SK-N-SH (cell line): ENCODE results near the gene ADAMTS19. TPM values are rescaled to one million over a fixed set of nuclear protein-coding genes. Genes with fewer than 3 reads are reported as not detected.

Source experiments
- CTCF ChIA-PET: fragments of 300-600, 350-600 bp; formaldehyde crosslinking; extraction: SDS; loops from one replicate; lab custom pipeline; 2021; lab: Yijun Ruan, JAX
- POLR2A ChIA-PET: fragments of 350-600 bp; sonication (Branson Sonifier 250); formaldehyde crosslinking; extraction: SDS; loops from one replicate; lab custom pipeline; 2020; ENCODE audit warnings: antibody characterized with exemption, inconsistent platforms; lab: Yijun Ruan, JAX
- DNase-seq: peaks from one replicate; pipeline ENCODE4 v3.0.0; 2012
- H2AFZ ChIP-seq: fragments of 200-600 bp; sonication (generic); 2 replicates; pipeline ENCODE4 v1.8.1; 2016; ENCODE audit warnings: antibody characterized with exemption, mild to moderate bottlenecking, low read depth
- H3F3A ChIP-seq: fragments of 200-600 bp; sonication (generic); replicated peaks from 2 replicates; pipeline ENCODE3; 2016; ENCODE audit warnings: antibody characterized with exemption, mild to moderate bottlenecking; ENCODE audit not compliant: insufficient read depth
- H3K27ac ChIP-seq, 2 experiments: fragments of 200-500 bp in 1 of 2; fragments of 200-600 bp in 1 of 2; sonication (Bioruptor generic) in 1 of 2; sonication (generic), shearing (Covaris generic) in 1 of 2; 2 replicates each; pipeline versions ENCODE4 v1.5.1 to v1.6.1; 2014 to 2016; ENCODE audit warnings: low read depth in 2 of 2, inconsistent platforms in 1 of 2, low read length in 1 of 2, mild to moderate bottlenecking in 1 of 2, mixed read lengths in 1 of 2
- H3K27me3 ChIP-seq: fragments of 200-600 bp; sonication (generic), shearing (Covaris generic); 2 replicates; pipeline ENCODE4 v1.6.1; 2016; ENCODE audit warnings: mixed run types; ENCODE audit not compliant: insufficient read depth
- H3K36me3 ChIP-seq, 2 experiments: fragments of 200-500 bp in 1 of 2; fragments of 200-600 bp in 1 of 2; sonication (Bioruptor generic) in 1 of 2; sonication (generic) in 1 of 2; replicated peaks in 1 of 2; 2 replicates each; pipeline versions ENCODE3 to v1.5.1; 2014 to 2016; ENCODE audit warnings: low read length in 1 of 2, mild to moderate bottlenecking in 1 of 2; ENCODE audit not compliant: insufficient read depth in 2 of 2, control insufficient read depth in 1 of 2
- H3K4me1 ChIP-seq, 2 experiments: fragments of 200-500 bp in 1 of 2; fragments of 200-600 bp in 1 of 2; sonication (Bioruptor generic) in 1 of 2; sonication (generic), shearing (Covaris generic) in 1 of 2; 2 replicates each; pipeline versions ENCODE4 v1.5.1 to v1.6.1; 2014 to 2016; ENCODE audit warnings: low read depth in 1 of 2, low read length in 1 of 2, mixed run types in 1 of 2; ENCODE audit not compliant: insufficient read depth in 2 of 2, control insufficient read depth in 1 of 2
- H3K4me2 ChIP-seq: fragments of 200-600 bp; sonication (generic), shearing (Covaris generic); 2 replicates; pipeline ENCODE4 v1.6.1; 2017; ENCODE audit warnings: mixed run types
- H3K4me3 ChIP-seq, 2 experiments: fragments of 200-500 bp in 1 of 2; fragments of 200-600 bp in 1 of 2; sonication (Bioruptor generic) in 1 of 2; sonication (generic), shearing (Covaris generic) in 1 of 2; 2 replicates each; pipeline versions ENCODE4 v1.5.1 to v1.8.1; 2014 to 2016; ENCODE audit warnings: low read depth in 2 of 2, inconsistent platforms in 1 of 2, low read length in 1 of 2, mild to moderate bottlenecking in 1 of 2, mixed read lengths in 1 of 2, moderate library complexity in 1 of 2
- H3K79me2 ChIP-seq: fragments of 200-600 bp; sonication (generic); 2 replicates; pipeline ENCODE4 v1.8.1; 2017; ENCODE audit warnings: mild to moderate bottlenecking; ENCODE audit not compliant: insufficient read depth
- H3K9ac ChIP-seq: fragments of 200-600 bp; sonication (generic); 2 replicates; pipeline ENCODE4 v1.6.1; 2017; ENCODE audit warnings: mixed run types
- H3K9me2 ChIP-seq: fragments of 200-600 bp; sonication (generic); 2 replicates; pipeline ENCODE4 v1.6.1; 2017; ENCODE audit warnings: mixed run types
- H3K9me3 ChIP-seq: fragments of 200-600 bp; sonication (generic); 2 replicates; pipeline ENCODE4 v1.6.1; 2017; ENCODE audit warnings: mixed run types, mild to moderate bottlenecking, moderate library complexity
- H4K20me1 ChIP-seq: fragments of 200-600 bp; sonication (generic); 2 replicates; pipeline ENCODE4 v1.6.1; 2017; ENCODE audit warnings: mild to moderate bottlenecking, mixed run types; ENCODE audit not compliant: insufficient read depth
- CHD2 ChIP-seq: fragments of 150-350 bp; IDR thresholded peaks from 2 replicates; pipeline ENCODE4 v1.6.1; 2018; ENCODE audit warnings: low read length; ENCODE audit not compliant: partially characterized antibody
- EZH2phosphoT487 ChIP-seq: fragments of 200-600 bp; sonication (generic); IDR thresholded peaks from 2 replicates; pipeline ENCODE4 v1.6.1; 2017; ENCODE audit warnings: low read depth, mixed run types, mild to moderate bottlenecking, antibody characterized with exemption, moderate library complexity, borderline replicate concordance
- FOXM1 ChIP-seq: IDR thresholded peaks from 2 replicates; pipeline ENCODE4 v1.4.0; 2012; ENCODE audit warnings: low read depth, mild to moderate bottlenecking
- MXI1 ChIP-seq: IDR thresholded peaks from 2 replicates; pipeline ENCODE4 v1.6.1; 2012; ENCODE audit warnings: mild to moderate bottlenecking, low read depth, low read length, improper control_type of control experiment
- NFIC ChIP-seq: IDR thresholded peaks from 2 replicates; pipeline ENCODE4 v1.4.0; 2012; ENCODE audit warnings: borderline replicate concordance
- RAD21 ChIP-seq: IDR thresholded peaks from 2 replicates; pipeline ENCODE4 v1.6.1; 2012; ENCODE audit warnings: mild to moderate bottlenecking, low read length
- RCOR1 ChIP-seq: fragments of 150-350 bp; IDR thresholded peaks from 2 replicates; pipeline ENCODE4 v1.6.1; 2017; ENCODE audit warnings: antibody characterized with exemption, low read length
- RXRA ChIP-seq: IDR thresholded peaks from 2 replicates; pipeline ENCODE4 v1.4.0; 2012; ENCODE audit warnings: low read depth, mild to moderate bottlenecking, borderline replicate concordance
- SMC3 ChIP-seq: IDR thresholded peaks from 2 replicates; pipeline ENCODE4 v1.6.1; 2012; ENCODE audit warnings: low read depth, low read length, improper control_type of control experiment
- TAF1 ChIP-seq: IDR thresholded peaks from 2 replicates; pipeline ENCODE4 v1.6.1; 2012; ENCODE audit warnings: low read depth, mild to moderate bottlenecking, low read length, moderate library complexity, borderline replicate concordance
- TEAD4 ChIP-seq: IDR thresholded peaks from 2 replicates; pipeline ENCODE4 v1.4.0; 2012; ENCODE audit warnings: mild to moderate bottlenecking, borderline replicate concordance; ENCODE audit not compliant: insufficient read depth
- YY1 ChIP-seq: IDR thresholded peaks from 2 replicates; pipeline ENCODE4 v1.4.0; 2012; ENCODE audit warnings: low read depth, mild to moderate bottlenecking
- WGBS: methylation state at CpG from one replicate; pipeline ENCODE4 v1.1.6; 2017; ENCODE audit warnings: low lambda C conversion rate; 5-methylcytosine and 5-hydroxymethylcytosine counted together
- polyA plus RNA-seq, 3 experiments: library from polyadenylated mRNA; depleted of rRNA; stranded (reverse); fragments of >200 nt; gene quantifications; 2 replicates each; pipeline ENCODE4 v1.2.3, GENCODE V29; 2012
- TF ChIP-seq, protein P1 (sequence below): IDR thresholded peaks from 2 replicates; pipeline ENCODE4 v1.4.0; 2012; ENCODE audit warnings: low read depth, borderline replicate concordance
- TF ChIP-seq, protein P2 (sequence below): fragments of 200-600 bp; sonication (generic); IDR thresholded peaks from 2 replicates; pipeline ENCODE4 v1.6.1; 2017; ENCODE audit warnings: antibody characterized with exemption, mild to moderate bottlenecking, moderate library complexity
- TF ChIP-seq, protein P3 (sequence below): IDR thresholded peaks from 2 replicates; pipeline ENCODE4; 2012

Gene ADAMTS19
- polyA plus RNA-seq, 1 of the 3 experiments (the other 2 are of a cell fraction) = 0.10 TPM

DNA sequence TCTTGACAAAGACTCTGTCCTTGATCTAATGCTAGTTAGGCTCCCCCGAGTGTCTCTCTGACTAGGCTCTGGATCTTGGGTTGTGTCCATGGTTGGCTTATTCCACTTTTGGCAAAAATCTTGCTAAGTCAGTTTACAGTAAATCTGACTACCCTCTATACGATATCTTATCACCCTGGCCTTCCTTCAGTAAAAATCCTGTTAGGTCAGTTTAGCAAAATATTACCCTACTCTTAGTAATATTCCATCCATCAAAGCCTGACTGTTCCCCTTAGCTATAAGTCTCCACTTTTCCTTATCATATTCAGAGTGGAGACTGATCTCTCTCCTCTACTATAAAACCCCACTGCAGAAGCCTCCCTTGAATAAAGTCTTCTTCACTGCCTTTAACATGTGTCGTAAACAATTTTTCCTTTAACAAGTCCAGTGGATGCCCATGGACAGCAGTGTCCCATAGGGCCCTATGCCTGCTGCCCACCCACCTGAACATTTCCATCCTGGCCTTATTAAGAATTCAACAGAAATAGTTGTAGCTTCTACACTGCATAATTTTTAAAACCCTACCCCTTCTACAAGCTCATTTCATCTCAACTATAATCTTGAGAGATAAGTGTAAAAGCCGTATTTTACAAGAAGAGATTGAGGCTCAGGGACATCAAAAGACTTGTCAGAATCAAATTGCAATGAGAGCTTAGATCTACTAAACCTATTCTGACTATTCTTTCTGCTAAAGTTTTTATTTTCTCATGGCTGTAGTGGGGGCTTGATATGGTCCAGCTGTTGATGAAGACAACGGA lies 310.1 kb downstream of the ADAMTS19 start:
- no peak overlapping the region for H3K27ac ChIP-seq
- H4K20me1 ChIP-seq = no peaks in the 10 kb centered on the region
- no peaks in the 10 kb centered on the region for H3F3A ChIP-seq
- H3K36me3 ChIP-seq = no peaks in the 10 kb centered on the region
- H2AFZ ChIP-seq = no peak overlapping the region
- H3K4me1 ChIP-seq = no peaks in the 10 kb centered on the region
- POLR2A ChIA-PET = no interaction called here
- no peaks in the 10 kb centered on the region for H3K9me2 ChIP-seq
- TF ChIP-seq CHD2 (no peak), MXI1 (no peak), TEAD4 (no peak), RAD21 (no peak), SMC3 (no peak), RCOR1 (no peak), TAF1 (no peak)
- TF ChIP-seq, protein P1, sequence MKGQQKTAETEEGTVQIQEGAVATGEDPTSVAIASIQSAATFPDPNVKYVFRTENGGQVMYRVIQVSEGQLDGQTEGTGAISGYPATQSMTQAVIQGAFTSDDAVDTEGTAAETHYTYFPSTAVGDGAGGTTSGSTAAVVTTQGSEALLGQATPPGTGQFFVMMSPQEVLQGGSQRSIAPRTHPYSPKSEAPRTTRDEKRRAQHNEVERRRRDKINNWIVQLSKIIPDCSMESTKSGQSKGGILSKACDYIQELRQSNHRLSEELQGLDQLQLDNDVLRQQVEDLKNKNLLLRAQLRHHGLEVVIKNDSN = no peak
- H3K9ac ChIP-seq = no peak overlapping the region
- H3K4me3 ChIP-seq = no peak overlapping the region
- CTCF ChIA-PET = interaction anchor here (0.9 to 8.4 kb wide), 16 partner anchors 7 to 1557 kb away, joined by 3 to 93 read pairs (median 4); partner anchors contain the start of gene ISOC1
- no peaks in the 10 kb centered on the region for H3K79me2 ChIP-seq
- H3K9me3 ChIP-seq = no peaks in the 10 kb centered on the region
- 4% methylated on average over 5 of the region's 5 CpGs for WGBS
- peaks cover 5% of the 10 kb centered on the region for H3K27me3 ChIP-seq
- H3K4me2 ChIP-seq = no peak overlapping the region
- DNase-seq = no peak

DNA sequence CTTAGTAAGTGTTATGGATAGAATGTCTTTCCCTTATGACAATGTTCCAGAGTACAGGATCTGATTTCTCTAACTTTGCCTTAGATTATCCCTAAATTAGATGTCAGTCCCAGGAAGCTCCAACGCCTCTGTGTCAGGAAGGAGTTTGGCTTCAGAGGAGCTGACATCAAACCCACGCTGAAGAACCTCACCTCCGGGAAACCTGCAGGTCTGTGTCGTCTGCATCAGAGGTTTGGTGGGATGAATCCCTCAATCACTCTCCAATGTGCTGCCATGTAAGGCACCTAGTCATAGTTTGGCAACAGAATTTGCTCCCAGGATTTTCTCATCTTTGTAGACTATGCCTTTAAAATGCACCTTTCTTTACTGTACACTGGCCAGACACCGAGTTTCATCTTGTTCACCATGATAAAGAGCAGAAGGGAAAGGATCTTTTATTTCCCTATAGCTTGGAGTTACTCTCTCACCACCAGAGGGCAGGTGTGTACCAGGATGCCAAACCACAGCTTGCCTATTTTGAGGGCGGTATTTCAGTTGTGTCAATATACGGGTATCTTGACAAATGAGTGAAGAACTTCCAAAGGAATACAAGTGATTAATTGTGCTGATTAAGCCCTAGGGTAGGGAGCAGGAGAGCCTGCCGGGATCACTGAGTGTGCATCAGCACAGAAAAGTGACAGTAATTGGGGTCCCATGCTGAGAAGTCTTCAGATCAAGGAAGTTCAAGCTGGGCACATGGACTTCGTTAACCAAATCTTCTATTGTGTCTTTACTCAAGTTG lies 311.1 kb downstream of the ADAMTS19 start:
- no peaks in the 10 kb centered on the region for H3K36me3 ChIP-seq
- no peaks in the 10 kb centered on the region for H4K20me1 ChIP-seq
- peak overlapping the region in 1 of 2 experiments; percentile 8; a peak in 1 of 4 replicates for H3K4me3 ChIP-seq
- 1% methylated on average over 9 of the region's 9 CpGs for WGBS
- CTCF ChIA-PET = interaction anchor here (0.7 to 8.4 kb wide), 34 partner anchors 8 to 1338 kb away, joined by 3 to 93 read pairs (median 4); partner anchors contain the start of genes ISOC1 and MINAR2
- H3K79me2 ChIP-seq = no peaks in the 10 kb centered on the region
- H2AFZ ChIP-seq = no peak overlapping the region
- H3K4me1 ChIP-seq = no peaks in the 10 kb centered on the region
- peak overlapping the region; percentile 41 for H3K4me2 ChIP-seq
- DNase-seq = peak; percentile 27
- H3K27me3 ChIP-seq = peaks cover 2% of the 10 kb centered on the region
- H3K27ac ChIP-seq = no peak overlapping the region
- H3K9me3 ChIP-seq = no peaks in the 10 kb centered on the region
- H3K9ac ChIP-seq = no peak overlapping the region
- TF ChIP-seq RCOR1 (no peak), RAD21 (peak; percentile 76), NFIC (no peak), RXRA (no peak), TAF1 (no peak), SMC3 (peak; percentile 63), YY1 (no peak), EZH2phosphoT487 (no peak), FOXM1 (no peak)
- TF ChIP-seq, protein P2, sequence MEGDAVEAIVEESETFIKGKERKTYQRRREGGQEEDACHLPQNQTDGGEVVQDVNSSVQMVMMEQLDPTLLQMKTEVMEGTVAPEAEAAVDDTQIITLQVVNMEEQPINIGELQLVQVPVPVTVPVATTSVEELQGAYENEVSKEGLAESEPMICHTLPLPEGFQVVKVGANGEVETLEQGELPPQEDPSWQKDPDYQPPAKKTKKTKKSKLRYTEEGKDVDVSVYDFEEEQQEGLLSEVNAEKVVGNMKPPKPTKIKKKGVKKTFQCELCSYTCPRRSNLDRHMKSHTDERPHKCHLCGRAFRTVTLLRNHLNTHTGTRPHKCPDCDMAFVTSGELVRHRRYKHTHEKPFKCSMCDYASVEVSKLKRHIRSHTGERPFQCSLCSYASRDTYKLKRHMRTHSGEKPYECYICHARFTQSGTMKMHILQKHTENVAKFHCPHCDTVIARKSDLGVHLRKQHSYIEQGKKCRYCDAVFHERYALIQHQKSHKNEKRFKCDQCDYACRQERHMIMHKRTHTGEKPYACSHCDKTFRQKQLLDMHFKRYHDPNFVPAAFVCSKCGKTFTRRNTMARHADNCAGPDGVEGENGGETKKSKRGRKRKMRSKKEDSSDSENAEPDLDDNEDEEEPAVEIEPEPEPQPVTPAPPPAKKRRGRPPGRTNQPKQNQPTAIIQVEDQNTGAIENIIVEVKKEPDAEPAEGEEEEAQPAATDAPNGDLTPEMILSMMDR = peak; percentile 83
- TF ChIP-seq, protein P3, sequence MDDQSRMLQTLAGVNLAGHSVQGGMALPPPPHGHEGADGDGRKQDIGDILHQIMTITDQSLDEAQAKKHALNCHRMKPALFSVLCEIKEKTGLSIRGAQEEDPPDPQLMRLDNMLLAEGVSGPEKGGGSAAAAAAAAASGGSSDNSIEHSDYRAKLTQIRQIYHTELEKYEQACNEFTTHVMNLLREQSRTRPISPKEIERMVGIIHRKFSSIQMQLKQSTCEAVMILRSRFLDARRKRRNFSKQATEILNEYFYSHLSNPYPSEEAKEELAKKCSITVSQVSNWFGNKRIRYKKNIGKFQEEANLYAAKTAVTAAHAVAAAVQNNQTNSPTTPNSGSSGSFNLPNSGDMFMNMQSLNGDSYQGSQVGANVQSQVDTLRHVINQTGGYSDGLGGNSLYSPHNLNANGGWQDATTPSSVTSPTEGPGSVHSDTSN = no peak
- H3K9me2 ChIP-seq = no peaks in the 10 kb centered on the region
- H3F3A ChIP-seq = no peaks in the 10 kb centered on the region
- POLR2A ChIA-PET = no interaction called here
